ENCODE results near the gene CPSF3.

DNA sequence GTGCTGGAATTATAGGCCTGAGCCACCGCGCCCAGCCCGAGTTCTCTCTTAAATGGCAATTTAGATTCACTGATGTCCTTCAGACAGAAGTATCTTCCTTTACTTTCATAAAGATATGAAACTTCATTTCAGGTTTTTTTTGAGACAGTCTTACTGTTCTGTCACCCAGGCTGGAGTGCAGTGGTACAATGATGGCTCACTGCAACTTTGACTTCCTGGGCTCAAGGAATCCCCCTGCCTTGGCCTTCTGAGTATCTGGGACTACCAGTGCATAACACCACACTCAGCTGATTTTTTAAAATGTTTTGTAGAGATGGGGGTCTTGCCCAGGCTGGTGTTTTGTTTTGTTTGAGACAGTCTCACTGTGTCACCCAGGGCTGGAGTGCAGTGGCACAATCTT lies 13.3 kb upstream of the CPSF3 start:
- TF ChIP-seq, protein P1, sequence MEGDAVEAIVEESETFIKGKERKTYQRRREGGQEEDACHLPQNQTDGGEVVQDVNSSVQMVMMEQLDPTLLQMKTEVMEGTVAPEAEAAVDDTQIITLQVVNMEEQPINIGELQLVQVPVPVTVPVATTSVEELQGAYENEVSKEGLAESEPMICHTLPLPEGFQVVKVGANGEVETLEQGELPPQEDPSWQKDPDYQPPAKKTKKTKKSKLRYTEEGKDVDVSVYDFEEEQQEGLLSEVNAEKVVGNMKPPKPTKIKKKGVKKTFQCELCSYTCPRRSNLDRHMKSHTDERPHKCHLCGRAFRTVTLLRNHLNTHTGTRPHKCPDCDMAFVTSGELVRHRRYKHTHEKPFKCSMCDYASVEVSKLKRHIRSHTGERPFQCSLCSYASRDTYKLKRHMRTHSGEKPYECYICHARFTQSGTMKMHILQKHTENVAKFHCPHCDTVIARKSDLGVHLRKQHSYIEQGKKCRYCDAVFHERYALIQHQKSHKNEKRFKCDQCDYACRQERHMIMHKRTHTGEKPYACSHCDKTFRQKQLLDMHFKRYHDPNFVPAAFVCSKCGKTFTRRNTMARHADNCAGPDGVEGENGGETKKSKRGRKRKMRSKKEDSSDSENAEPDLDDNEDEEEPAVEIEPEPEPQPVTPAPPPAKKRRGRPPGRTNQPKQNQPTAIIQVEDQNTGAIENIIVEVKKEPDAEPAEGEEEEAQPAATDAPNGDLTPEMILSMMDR (IDR thresholded peaks at IDR 0.05): no peak
- TF ChIP-seq EZH2 (IDR thresholded peaks at IDR 0.05; ENCODE audit: borderline replicate concordance, insufficient read depth, low read depth, low read length, poor library complexity, severe bottlenecking): no peak

All from B cell (primary cell).